ENCODE data around the gene NSD2.

Gene NSD2

DNA sequence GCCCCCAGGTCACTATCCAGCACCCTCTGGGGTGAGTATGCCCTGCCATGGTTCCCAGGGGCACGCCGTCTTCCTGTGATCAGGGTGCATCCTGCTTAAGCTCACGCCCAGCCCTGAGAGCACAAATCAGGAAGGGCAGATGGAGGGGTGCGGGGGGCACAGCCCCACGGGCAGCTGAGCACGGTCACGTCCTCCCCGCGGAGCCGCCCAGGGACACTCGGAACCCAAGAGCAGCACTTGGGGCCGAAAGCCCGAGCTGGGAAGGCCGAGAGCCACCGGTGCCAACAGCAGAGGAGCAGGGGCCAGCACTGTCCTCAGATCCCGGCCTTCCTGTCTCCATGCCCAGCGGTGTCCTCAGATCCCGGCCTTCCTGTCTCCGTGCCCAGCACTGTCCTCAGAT lies 116.1 kb downstream of the NSD2 start:
- DNase-seq (ENCODE audit: low read depth), result no peak
- no peak overlapping the region for H3K4me3 ChIP-seq (ENCODE audit: low read depth, low read length)
- TF ChIP-seq, protein P1, sequence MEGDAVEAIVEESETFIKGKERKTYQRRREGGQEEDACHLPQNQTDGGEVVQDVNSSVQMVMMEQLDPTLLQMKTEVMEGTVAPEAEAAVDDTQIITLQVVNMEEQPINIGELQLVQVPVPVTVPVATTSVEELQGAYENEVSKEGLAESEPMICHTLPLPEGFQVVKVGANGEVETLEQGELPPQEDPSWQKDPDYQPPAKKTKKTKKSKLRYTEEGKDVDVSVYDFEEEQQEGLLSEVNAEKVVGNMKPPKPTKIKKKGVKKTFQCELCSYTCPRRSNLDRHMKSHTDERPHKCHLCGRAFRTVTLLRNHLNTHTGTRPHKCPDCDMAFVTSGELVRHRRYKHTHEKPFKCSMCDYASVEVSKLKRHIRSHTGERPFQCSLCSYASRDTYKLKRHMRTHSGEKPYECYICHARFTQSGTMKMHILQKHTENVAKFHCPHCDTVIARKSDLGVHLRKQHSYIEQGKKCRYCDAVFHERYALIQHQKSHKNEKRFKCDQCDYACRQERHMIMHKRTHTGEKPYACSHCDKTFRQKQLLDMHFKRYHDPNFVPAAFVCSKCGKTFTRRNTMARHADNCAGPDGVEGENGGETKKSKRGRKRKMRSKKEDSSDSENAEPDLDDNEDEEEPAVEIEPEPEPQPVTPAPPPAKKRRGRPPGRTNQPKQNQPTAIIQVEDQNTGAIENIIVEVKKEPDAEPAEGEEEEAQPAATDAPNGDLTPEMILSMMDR (conservative IDR thresholded peaks at IDR 0.05; ENCODE audit: low read depth, low read length), result no peak

DNA sequence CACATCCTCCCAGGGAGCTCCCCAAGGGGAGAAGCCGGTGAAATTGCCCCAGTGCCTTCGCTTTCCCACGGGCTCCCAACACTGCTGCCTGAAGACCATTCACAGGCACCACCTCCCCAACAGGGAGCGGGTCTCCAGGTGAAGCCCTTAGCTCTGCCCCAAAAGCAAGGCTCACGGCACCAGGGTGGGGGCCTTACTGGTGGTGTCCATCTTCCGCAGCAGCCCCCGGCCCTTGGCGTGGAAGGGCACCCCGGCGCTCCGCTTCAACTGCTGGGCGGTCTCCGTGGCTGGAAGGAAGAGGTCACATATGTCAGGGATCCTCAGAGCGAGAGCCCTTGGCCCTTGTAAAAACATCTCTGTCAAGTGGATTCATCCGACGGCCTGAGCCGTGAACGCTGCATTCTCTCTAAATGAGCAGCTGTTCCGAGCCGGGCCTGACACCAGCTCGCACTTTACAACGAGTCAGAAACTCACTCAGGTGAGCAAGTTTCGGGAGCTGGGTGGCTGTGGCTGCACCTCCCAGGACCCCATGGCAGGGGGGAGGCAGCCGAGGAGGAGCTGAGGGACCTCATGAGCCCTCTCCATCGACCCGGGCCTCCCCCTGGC lies 116.6 kb downstream of the NSD2 start:
- TF ChIP-seq, protein P1 (conservative IDR thresholded peaks at IDR 0.05; ENCODE audit: low read depth, low read length), result no peak
- DNase-seq (ENCODE audit: low read depth), result no peak
- no peak overlapping the region for H3K4me3 ChIP-seq (ENCODE audit: low read depth, low read length)

DNA sequence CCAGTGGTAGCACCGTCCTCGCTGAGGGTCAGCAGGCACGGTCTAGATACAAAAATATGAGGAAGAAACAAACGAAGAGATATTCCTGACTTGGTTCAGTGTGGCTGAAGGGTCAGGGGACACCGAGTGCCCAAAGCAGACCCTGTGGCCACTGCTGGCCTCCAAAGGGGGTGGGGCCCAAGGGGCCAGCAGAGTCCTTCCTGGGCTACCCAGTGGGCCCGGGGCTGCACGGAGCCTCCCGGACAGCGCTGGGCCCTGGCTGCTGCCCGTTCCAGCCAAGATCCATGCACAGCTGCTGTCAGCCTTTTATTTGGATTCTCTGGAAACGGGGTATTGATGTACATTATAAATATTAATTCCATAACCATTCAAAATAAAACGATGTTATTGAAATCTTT lies 117.1 kb downstream of the NSD2 start:
- TF ChIP-seq, protein P1 (conservative IDR thresholded peaks at IDR 0.05; ENCODE audit: low read depth, low read length), result no peak
- no peak for DNase-seq (ENCODE audit: low read depth)
- H3K4me3 ChIP-seq (ENCODE audit: low read depth, low read length), result no peak overlapping the region

DNA sequence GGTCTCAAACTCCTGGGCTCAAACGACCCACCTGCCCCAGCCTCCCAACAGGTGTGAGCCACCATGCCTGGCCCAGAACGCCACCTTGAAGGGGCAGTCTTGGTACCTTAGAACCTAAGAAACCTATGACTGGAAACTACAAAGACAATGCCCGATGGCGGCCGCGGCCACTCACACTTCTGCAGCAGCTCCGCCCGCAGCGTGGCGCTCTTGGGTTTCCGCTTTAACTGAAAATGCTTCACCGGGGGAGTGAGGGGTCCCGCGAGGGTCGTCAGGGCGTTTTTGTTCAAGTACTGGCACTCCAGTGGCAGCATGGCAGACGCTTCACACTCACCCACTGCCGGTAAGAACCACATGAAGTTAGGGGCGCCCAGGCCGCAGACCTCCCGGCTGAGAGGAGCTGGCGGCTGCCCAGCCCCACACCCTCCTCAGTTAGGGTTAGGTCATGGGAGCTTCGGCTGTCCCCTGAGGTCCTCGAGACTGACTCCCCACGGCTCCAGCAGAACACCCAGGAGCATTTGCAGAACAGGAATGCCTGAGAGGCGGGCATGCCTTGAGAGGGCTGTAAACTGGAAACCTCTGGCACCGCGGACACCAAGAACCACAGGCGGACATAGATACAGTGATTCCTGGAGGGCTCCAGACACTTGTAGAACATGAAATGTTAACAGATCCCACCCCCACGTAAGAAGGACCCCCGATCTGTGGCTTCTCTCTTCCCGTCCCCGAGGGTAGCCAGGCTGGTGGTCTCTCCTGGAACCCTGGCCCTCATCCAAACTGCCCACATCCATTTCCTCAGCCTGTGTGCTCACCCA lies 118.5 kb downstream of the NSD2 start:
- TF ChIP-seq, protein P1 (conservative IDR thresholded peaks at IDR 0.05; ENCODE audit: low read depth, low read length), result no peak
- DNase-seq (ENCODE audit: low read depth), result no peak
- H3K4me3 ChIP-seq (ENCODE audit: low read depth, low read length), result no peak overlapping the region

DNA sequence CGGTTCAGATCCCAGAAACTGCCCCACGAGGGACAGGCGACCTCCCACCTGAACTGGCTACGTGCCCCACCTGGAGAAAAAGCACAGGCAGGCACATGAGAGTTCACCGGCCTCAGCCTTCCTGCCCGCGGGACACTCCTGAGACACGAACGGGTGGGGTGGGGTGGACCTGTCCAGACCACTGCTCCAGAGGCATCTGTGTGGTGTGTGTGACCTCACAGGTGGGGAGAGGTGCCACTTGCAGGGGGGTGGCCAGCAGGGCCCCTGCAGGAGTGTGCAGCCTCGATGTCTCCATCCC lies 119.1 kb downstream of the NSD2 start:
- H3K4me3 ChIP-seq (ENCODE audit: low read depth, low read length), result no peak overlapping the region
- TF ChIP-seq, protein P1 (conservative IDR thresholded peaks at IDR 0.05; ENCODE audit: low read depth, low read length), result no peak
- no peak for DNase-seq (ENCODE audit: low read depth)

DNA sequence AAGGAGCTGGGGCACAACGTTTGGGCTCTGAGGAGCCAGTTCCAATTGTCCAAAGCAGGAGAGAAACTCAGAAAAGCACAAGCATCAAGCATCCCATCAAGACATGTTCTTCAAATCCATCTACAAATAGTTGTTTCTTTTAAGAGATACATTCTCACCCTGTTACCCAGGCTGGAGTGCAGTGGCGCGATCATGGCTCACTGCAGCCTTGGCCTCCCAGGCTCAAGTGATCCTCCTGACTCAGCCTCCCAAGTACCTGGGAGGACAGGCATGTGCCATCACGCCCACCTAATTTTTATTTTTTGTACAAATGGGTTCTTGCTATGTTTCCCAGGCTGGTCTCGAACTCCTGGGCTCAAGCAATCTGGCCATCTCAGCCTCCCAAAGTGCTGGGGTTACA lies 119.5 kb downstream of the NSD2 start:
- no peak for DNase-seq (ENCODE audit: low read depth)

More for the DNA sequence above, 119.5 kb downstream of the NSD2 start:
- TF ChIP-seq, protein P1 (conservative IDR thresholded peaks at IDR 0.05; ENCODE audit: low read depth, low read length), result no peak
- H3K4me3 ChIP-seq (ENCODE audit: low read depth, low read length), result no peak overlapping the region
